DMS 273 (cell line): ENCODE results near the gene PRMT9.

Experiments
- DNase-seq: peaks from one replicate; lab custom pipeline; 2025; ENCODE audit not compliant: unreplicated experiment; lab: John Stamatoyannopoulos, UW

Gene PRMT9

DNA sequence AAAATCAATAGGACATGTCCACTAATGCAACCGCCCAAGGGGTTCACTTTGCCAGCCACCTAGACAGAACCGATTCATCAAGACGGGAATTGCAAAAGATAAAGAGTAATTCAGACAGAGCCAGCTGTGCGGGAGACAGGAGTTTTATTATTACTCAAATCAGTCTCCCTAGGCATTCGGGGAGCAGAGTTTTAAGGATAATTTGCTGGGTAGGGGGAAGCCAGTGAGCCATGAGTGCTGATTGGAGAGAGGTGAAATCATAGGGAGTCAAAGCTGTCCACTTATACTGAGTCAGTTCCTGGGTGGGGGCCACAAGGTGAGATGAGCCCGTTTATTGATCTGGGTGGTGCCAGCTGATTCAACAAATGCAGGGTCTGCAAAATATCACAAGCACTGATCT, 58.2 kb downstream of the PRMT9 start:
- no peak for DNase-seq

DNA sequence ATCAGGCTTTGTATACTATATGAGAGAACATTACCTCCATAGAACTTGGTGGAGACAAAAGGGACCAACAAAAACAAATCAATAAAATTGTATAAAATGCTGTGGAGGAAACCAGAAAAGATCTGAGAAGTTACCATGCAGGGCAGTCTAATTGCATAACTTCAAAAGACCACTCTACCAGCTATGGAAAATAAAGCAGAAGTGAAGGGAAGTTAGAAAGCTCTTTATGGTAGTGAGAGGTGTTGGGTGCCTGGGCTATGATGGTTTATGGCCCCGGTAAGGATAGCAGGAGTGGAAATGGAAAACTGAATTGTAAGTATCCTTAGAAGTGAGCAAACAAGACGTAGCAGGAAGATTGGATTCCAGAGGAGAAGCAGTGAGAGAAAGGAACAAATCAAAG, 63.6 kb downstream of the PRMT9 start:
- no peak for DNase-seq

DNA sequence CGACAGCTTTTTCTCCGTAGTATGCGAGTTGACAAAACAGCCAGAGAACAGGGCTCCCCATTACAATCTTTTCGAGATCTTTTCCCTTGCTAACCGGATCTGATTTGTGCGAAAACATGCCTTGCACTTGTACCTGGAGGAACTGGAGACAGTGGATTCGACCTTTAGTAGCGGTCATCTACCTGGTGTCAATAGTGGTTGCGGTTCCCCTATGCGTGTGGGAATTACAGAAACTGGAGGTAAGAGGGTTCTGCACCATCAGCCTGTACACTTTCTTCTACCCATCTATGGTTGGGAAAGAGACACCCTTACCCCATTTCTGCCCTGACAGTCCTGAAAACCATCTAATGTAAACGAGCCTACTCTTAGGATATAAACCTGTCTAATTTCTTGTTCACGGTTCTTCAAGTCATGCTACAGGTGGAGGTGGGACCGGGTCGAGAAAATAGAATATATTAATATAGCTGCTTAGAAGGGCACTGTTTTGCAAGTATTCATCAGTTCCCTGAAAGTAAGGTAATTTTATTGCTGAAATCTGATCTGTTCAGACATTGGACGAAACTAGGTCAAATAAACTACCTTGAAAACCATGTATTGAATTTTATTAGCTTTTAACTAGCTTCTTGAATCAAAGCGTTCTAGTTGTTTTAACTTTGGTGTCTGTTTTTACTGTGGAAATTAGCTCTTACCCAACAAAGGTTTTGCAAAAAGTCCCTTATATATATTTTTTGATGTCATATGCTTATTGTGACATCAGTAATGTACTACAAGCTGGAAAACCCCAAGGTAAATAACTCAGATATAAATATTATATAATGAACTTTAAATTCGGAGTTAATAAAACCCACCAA, 65.9 kb downstream of the PRMT9 start:
- no peak for DNase-seq

DNA sequence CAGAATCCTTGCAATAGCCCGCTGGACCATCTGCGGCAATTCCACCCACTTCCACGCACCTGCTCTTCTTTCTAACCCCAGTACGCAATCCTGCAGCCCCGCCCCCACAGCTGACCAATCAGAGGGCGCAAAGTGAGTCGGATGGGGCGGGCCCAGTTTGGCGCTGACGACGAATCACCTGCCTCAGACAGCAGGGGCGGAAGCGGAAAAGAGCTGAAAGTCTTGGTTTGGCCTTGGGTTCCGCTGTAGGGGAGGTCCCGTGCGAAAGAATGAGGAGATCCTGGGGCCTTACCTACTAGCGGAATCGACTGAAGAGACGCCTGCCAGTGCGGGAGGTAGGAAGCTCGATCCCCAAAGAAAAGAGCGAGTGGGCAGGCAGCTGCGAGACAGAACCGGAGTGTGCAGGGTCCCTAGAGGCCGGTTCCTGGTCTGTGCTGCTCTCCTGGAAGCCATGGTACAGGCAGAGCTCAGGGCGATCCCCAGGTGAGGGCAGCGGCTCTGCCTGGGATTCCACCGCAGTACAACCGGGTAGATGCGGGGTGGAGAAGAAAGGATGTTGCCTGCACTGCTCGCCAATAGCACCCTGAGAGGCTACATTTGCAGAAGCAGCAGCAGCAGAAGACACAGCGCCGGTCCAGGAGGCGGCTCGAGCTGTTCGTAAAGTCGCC, 66.7 kb downstream of the PRMT9 start, which contains the start of gene TMEM184C:
TMEM184C (plus strand) TSS at position 225 of the 668 bp plus-strand sequence. CDS start 560 bp downstream, outside the sequence.
- peak; percentile 97 for DNase-seq

DNA sequence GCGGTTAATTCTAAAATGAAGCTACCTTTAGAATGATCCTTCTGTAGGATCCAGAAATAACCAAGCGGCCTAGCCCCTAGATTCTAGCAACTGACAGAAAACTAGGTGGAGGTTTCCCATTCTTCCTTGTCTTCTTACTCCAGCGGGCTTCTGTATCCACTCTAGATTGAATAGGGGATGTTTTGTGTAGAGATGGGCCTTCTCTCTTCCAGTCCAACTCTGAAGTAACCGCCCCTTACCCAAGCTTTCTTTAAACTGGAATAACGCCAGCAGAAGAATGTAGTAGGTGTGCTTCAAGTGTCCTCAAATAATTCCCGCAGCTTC, 67.2 kb downstream of the PRMT9 start:
- DNase-seq = no peak

DNA sequence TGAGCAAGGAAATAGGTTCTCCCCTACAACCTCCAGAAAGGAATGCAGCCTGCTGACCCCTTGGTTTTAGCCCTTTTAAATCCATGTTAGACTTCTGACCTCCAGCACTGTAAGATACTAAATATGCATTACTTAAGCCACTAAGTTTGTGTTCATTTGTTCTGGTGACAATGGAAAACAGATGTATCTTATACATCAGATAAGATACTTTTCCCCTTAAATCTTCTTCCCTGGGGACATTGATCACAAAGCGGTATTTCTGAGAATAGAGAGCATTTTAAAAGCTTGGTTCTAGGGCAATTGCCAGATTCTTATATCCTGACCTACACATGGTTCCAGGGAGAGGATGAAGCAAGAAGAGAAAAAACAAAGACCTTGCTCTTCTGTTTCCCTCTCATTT, 73.3 kb downstream of the PRMT9 start:
- DNase-seq = no peak

DNA sequence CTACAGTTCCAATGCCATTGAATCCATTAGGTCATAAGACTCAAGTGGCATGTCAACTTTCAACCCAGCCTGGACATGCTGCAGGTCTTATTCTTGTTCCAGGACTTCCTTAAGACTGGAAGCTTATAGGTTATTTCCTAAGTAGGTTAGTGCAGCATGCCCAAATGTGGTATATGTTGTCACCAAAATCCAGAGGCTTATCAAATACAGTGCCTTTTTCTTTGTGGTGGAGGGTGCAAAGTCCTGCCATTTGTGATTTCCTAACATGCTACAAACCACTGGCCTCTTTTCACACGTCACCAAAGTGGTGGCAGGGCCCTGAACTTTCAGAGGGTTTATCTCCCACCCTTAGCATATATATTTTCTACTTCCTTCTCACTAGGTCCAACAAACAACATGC, 76.5 kb downstream of the PRMT9 start:
- no peak for DNase-seq

DNA sequence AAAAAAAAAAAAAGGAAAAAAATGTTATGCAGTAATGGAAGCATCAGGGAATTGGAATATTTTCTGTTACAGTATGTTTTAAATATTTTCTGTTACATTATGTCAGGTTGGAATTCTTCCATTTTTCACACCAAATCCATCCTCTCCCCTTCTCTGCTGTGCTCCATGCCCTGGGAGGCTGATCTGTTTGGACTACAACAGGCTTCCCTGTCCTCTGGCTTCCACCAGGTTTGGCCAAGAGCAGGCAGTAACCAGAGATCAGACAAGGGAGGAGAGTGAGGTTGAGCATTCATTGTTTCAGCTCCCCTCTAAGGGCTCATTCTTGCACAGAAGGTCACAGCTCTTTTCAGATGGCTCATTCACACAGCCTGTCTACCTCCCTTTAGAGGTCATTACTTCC, 78.5 kb downstream of the PRMT9 start:
- no peak for DNase-seq

DNA sequence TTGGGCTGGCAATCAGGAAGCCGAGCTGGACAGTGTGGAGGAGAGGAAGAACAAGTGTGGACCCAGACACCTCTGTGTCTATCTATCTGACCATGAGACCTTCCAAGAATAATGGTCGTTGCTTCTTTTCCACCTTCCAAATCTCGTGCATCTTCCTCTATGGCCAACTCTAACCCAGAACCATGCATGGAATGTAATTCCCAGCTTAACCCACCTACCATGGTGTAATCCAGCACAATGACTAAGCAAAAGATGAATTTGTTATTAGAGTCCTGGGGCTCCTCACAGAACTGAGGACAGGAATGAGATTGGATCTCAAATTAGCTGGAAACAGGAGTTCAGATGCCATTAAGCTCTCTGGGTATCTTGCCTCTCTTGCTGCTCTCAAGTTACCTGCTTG, 84.2 kb downstream of the PRMT9 start:
- DNase-seq = no peak

DNA sequence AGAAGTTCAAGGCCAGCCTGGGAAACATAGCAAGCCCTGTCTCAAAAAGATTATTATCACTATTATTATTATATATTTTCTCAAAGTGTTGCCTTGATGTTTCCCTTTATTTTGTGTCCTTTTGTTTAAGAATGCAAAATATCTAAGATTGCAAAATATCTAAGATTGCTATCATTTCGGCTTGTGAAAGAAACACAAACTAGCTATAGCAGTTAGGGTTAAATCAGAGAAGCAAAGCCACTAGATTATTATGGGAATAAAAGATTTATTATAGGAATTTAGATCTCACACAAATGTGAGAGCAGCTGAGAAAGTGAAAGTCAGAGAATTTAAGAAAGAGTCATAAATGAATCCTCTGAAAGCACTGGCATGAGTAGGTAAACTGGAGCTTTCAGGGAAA, 84.8 kb downstream of the PRMT9 start:
- no peak for DNase-seq

DNA sequence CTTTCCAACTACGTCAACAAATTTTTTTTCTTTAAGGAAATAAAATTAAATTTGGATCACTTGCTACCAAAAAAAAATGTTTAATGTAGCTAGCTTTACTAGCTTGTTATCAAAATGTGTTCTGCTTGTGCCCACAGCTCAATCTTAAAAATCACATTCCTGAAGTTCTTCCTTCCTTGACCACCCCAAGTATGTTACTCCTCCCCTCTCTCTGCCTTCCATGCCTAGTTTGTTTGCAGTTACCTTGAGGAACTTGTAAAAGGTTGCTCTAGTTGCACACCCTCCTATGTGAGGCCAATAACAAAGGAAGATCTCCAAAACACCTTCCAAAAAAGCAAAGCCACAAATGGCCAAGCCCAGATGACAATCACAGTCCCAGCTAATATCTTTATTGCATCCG, 86.4 kb downstream of the PRMT9 start:
- no peak for DNase-seq

DNA sequence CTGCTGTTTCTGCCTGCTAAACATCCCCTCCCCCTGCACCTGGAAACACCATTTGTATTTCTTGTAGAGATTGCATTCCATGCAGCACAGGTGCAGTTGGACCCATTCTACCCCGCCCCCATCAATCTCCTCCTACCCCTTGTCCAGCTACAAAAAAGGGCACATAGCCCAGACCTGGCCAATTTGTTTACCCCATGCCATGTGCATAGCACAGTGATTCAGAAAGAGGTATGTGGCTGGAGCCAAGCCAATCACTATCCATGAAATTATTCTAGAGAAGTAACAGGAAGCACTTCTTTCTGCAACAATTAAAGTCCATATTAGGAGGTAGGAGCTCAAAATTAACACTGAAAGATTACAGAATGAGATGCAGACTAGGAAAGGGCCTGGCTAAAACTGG, 87.0 kb downstream of the PRMT9 start:
- DNase-seq = peak; percentile 18

DNA sequence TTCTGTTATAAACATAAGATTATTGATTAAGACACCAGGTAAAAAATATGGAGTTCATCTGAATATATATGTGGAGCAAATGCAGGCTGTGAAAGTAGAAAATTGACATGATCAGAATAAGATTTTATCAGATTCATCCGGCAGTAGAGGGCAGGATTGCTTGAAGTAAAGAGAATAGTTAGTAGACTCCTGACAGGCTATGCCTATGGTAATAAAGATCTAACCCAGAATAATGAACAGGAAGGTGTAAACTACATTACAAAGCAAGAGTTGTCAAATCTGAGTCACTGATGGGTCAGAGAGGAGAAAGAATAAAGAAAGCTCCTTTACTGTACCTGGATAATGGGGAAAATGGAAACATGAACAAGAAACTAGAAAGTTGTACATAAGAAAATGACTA, 87.6 kb downstream of the PRMT9 start:
- DNase-seq = peak; percentile 9

DNA sequence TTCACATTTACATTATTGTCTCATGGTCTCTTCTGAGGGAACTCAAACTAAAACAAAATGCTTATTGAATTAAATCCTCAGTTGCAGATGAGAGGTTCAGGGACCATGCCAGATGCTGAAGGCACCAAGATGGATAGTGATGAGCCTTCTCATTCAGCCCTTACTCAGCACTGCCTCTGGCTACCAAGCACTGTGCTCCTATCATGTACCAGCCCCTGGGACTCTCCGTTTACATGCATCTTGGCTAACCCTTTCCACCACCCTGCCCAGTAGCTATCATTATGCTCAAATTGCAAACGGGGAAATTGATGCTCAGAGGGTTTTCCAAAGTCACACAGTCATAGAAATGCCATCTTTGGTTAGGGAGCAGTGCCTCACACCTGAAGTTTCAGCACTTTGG, 89.4 kb downstream of the PRMT9 start:
- no peak for DNase-seq

DNA sequence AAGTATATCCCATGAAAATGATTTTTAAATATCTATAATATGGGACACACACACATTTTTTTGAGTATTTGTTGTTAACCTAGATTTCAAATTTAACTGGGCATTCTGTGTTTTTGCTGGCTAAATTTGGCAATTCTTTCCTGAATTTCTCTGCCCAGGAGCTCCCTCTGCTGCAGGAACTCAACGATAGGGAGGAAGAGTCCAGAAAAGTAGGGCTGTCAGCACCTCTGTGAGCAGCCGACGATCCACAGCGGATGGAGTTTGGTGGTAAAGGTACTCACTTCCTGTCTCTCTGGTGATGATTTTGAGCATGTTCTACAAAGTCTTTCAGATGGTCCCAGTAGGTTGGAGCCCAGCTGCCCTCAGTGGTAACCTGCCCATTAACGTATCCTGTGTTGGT, 89.9 kb downstream of the PRMT9 start:
- DNase-seq = no peak

DNA sequence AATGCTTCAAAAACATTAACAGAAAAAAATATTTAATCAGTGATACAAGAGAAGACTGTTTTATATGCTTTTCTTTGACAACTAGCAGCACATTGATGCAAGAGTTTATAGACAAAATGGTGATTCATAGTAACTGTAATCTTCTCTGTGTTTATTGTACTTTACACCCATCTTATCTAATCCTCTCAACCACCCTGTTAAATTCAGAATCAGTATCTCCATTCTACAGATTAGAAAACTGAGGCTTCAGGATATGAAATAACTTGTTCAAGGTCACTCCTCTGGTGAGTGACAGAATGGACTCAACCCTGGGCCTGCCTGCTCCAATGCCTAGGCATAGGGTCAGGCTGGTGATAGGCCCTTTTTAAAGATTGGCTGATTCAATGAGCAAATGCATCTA, 92.9 kb downstream of the PRMT9 start:
- no peak for DNase-seq

DNA sequence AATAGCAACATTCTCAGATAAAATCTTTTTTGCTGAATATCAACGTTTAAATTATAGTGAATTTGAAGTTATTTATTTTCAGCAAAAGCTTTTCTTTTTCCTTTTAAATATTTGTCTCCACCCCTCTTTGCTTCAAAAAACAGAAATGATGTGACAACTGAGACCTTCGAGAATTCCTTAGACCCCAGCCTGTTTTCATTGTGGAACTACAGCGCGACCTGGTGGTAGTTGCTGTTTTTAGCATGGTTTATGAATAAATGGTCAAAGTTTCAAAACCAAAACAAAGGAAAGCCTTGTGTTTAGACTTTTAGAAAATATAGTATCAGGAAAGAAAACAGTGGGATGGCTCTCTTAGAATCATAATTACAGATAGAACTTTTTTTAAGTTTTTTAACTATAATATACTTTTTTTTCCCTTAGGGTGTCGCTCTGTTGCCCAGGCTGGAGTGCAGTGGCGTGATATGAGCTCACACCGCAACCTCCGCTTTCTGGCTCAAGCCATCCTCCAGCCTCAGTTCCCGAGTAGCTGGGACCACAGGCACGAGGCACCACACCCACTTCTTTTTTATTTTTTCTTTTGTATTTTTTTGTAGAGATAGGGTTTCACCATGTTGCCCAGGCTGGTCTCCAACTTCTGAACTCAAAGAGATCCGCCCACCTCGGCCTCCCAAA, 93.6 kb downstream of the PRMT9 start:
- peak; percentile 72 for DNase-seq

DNA sequence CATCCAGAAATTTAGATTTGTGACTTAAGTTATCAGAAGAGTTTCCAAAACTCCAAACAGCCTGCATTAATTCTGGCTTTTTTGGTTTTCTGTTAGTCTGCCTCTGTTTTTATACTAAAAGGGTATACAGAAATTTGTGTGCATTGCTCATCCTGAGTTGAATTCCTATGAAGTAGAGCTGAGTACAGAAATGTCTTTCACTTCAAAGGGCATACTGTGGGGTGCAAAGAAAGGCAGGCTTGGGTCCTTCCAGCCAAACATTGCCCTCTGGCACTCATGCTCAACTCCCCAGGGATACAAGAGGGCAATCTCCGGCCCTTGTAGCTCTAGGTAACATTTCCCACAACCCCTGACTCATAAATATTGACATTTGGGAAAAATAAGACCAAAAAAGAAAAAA, 94.4 kb downstream of the PRMT9 start:
- DNase-seq = no peak
